Stimulated activated memory B cell treated with anti-CD40 and anti-IgM and Interleukin-4, amounts not matched to agents 10 μg/mL and 1 μg/mL and 100 μg/mL, for 72 hours (primary cell): ENCODE data around the gene CTAGE9.
"Not testable (repeated sequence)": the region's sequence is repeated elsewhere in the genome, so short reads cannot be mapped to it uniquely, and the experiment has no call there.

Experiments used
- ATAC-seq: fragments of 150-1000 bp; cut with Tn5 transposase; 2 replicates; pipeline ENCODE4 v1.10.0; 2021
- H3K27ac Mint-ChIP-seq: one replicate; pipeline ENCODE4 v1.8.0; 2022; ENCODE audit warnings: mild to moderate bottlenecking, mixed read lengths
- H3K27me3 Mint-ChIP-seq: one replicate; pipeline ENCODE4 v1.8.0; 2022; ENCODE audit warnings: mixed read lengths
- H3K36me3 Mint-ChIP-seq: one replicate; pipeline ENCODE4 v1.8.0; 2022; ENCODE audit warnings: mixed read lengths
- H3K4me1 Mint-ChIP-seq: one replicate; pipeline ENCODE4 v1.8.0; 2022; ENCODE audit warnings: mixed read lengths
- H3K4me3 Mint-ChIP-seq: one replicate; pipeline ENCODE4 v1.8.0; 2022; ENCODE audit warnings: mild to moderate bottlenecking, moderate library complexity, mixed read lengths
- H3K9me3 Mint-ChIP-seq: one replicate; pipeline ENCODE4 v1.8.0; 2022; ENCODE audit warnings: mixed read lengths

The CTAGE9 gene

GRCh38 chr6:131739136-131739535, 28.3 kb upstream of the CTAGE9 start:
- H3K27me3 Mint-ChIP-seq, result peaks cover 8% of the 10 kb centered on the region
- no peaks in the 10 kb centered on the region for H3K9me3 Mint-ChIP-seq
- no peaks in the 10 kb centered on the region for H3K36me3 Mint-ChIP-seq
- ATAC-seq, result no peak
- no peak overlapping the region for H3K4me3 Mint-ChIP-seq
- no peak overlapping the region for H3K27ac Mint-ChIP-seq
- H3K4me1 Mint-ChIP-seq, result peaks cover 16% of the 10 kb centered on the region

DNA sequence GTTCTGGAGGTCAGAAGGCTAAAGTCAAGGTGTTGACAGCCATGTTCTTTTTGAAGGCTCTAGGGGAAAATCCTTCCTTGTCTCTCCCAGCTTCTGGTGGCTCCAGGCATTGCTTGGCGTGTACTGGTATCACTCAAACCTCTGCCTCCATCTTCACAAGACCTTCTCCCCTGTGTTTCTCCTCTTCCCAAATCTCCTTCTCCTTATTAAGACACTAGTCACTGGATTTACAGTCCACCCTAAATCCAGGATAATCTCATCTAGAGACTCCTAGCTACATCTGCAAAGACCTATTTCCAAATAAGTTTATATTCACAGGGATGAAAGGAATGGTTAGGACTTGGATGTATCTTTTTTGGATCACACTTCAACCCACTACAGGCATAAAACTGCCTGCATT, 26.0 kb upstream of the CTAGE9 start:
- Mint-ChIP-seq H3K4me3 (no peak overlapping the region), H3K4me1 (peaks cover 7% of the 10 kb centered on the region), H3K9me3 (no peaks in the 10 kb centered on the region), H3K27ac (no peak overlapping the region), H3K36me3 (no peaks in the 10 kb centered on the region), H3K27me3 (peaks cover under 1% of the 10 kb centered on the region)
- ATAC-seq, result no peak

DNA sequence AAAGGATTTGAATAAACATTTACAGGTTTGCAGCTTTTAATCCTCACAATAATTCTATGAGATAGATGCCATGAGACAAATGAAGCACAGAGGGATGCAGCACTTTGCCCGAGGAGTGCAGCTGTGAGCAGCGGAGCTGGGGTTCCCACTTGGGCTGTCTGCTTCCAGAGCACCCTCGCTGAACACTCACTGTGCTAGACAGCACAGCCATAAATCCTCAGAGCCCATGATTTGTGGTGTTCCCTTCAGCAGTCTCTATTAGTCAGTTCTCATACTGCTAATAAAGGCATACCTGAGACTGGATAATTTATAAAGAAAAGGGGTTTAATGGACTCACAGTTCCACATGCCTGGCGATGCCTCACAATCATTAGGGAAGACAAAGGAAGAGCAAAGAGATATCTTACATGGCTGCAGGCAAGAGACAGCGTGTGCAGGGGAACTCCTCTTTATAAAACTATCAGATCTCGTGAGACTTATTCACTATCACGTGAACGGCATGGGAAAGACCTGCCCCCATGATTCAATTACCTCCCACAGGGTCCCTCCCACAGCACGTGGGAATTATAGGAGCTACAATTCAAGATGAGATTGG, 25.3 kb upstream of the CTAGE9 start:
- peaks cover under 1% of the 10 kb centered on the region for H3K36me3 Mint-ChIP-seq
- no peak overlapping the region for H3K4me3 Mint-ChIP-seq
- no peak for ATAC-seq
- peaks cover 8% of the 10 kb centered on the region for H3K27me3 Mint-ChIP-seq
- H3K4me1 Mint-ChIP-seq, result no peaks in the 10 kb centered on the region
- no peaks in the 10 kb centered on the region for H3K9me3 Mint-ChIP-seq
- no peak overlapping the region for H3K27ac Mint-ChIP-seq

DNA sequence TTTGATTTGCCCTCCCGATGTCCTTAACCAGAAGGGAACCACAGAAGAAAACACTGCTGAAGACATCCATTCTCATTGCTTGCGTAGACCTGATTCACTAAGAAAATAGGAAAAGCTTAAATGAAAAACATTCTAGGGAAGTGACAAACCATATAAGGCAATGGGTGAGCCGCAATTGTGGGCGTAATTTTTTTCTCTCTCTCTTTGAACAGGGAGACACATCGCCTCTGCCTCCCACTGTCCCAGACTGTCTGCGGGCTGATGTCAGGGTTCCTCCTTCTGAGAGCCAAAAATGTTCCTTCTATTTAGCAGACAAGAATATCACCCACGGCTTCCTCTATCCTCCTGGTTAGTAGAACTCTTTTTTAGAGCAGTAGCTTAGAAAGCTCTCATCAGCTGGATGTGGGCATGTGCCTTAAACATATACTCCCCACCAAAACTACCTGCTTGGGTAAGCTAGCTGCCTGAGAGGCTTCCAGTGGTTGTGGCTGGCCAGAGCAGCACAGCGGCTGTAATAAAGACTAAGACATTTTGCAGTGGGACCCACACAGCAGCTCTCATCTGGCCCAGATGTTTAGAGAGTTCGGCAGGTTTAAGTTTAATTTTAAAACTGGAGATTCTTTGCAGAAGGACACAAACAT, 22.7 kb upstream of the CTAGE9 start:
- H3K4me3 Mint-ChIP-seq, result no peak overlapping the region
- peaks cover 4% of the 10 kb centered on the region for H3K36me3 Mint-ChIP-seq
- H3K27ac Mint-ChIP-seq, result no peak overlapping the region
- no peaks in the 10 kb centered on the region for H3K9me3 Mint-ChIP-seq
- no peak for ATAC-seq
- H3K4me1 Mint-ChIP-seq, result no peaks in the 10 kb centered on the region
- peaks cover 14% of the 10 kb centered on the region for H3K27me3 Mint-ChIP-seq

DNA sequence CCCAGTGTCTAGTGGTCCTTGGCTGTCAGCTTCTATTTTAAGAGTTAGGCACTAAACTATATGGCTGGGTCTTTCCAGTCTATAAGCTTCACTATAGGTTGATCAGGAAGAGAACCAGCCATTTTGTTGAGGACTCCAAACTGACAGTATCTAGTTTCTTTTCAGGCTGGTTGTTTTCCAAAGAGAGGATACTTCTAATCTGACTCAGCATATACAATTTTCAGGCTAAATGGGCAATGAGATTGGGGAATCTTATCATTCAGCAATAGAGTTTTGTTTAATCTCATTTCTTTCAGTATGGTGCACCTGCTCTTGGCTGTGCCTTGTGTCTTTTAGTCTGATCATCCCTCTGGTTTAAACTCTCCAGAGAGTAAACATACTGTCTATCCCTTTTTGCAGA, 20.4 kb upstream of the CTAGE9 start:
- H3K9me3 Mint-ChIP-seq, result no peaks in the 10 kb centered on the region
- peaks cover 14% of the 10 kb centered on the region for H3K27me3 Mint-ChIP-seq
- no peak overlapping the region for H3K27ac Mint-ChIP-seq
- peaks cover 4% of the 10 kb centered on the region for H3K36me3 Mint-ChIP-seq
- no peak overlapping the region for H3K4me3 Mint-ChIP-seq
- no peaks in the 10 kb centered on the region for H3K4me1 Mint-ChIP-seq
- ATAC-seq, result no peak

GRCh38 chr6:131730264-131730663, 19.4 kb upstream of the CTAGE9 start:
- peaks cover 14% of the 10 kb centered on the region for H3K27me3 Mint-ChIP-seq
- no peaks in the 10 kb centered on the region for H3K9me3 Mint-ChIP-seq
- no peak for ATAC-seq
- H3K4me1 Mint-ChIP-seq, result no peaks in the 10 kb centered on the region
- H3K36me3 Mint-ChIP-seq, result peaks cover 4% of the 10 kb centered on the region
- H3K4me3 Mint-ChIP-seq, result no peak overlapping the region
- no peak overlapping the region for H3K27ac Mint-ChIP-seq

DNA sequence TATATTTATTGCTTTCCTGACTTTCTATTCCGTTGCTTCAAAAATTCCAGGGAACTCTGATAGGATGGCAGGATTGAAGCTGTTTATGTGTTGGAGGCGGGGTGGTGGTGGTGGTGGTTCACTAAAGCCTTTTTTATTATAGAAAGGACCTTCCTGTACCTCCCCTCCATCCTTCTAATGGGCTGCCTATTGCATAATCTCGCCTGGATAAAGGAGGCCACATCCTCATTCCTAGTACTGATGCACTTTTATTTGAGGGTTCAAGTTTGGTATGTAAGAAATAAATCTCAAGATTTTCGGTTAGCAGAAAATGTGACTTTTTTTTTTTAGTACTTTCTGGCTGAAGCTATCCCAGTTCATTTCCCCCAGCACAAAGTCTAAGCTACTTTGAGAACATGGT, 18.7 kb upstream of the CTAGE9 start:
- Mint-ChIP-seq H3K4me3 (no peak overlapping the region), H3K27me3 (peaks cover 14% of the 10 kb centered on the region), H3K27ac (no peak overlapping the region), H3K9me3 (no peaks in the 10 kb centered on the region), H3K36me3 (peaks cover 4% of the 10 kb centered on the region), H3K4me1 (no peaks in the 10 kb centered on the region)
- ATAC-seq, result no peak

- peaks cover 4% of the 10 kb centered on the region for H3K36me3 Mint-ChIP-seq
- H3K27ac Mint-ChIP-seq, result no peak overlapping the region
- H3K9me3 Mint-ChIP-seq, result no peaks in the 10 kb centered on the region
- H3K4me1 Mint-ChIP-seq, result no peaks in the 10 kb centered on the region
- H3K4me3 Mint-ChIP-seq, result no peak overlapping the region
- H3K27me3 Mint-ChIP-seq, result peaks cover 14% of the 10 kb centered on the region
- ATAC-seq, result no peak
These were observed 17.6 kb upstream of the CTAGE9 start for GRCh38 chr6:131728296-131728939.

DNA sequence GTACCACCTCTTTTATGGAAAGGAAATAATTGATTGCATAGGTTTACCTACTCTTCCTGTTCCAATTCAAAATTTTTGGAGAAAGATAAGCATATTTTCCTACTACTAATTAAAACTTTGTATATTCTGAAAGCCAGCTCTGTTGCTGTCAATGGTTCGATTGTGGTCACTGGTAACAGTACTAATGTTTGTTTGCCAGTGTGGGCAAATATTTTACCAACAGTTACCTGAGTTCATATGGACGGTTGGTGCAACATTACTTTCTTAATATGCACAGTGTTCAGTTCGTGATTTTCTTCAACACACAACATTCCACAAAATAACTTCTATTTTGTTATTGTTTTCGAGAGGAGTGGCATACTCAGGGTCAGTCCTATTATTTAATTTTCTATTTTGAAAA, 17.1 kb upstream of the CTAGE9 start:
- no peaks in the 10 kb centered on the region for H3K9me3 Mint-ChIP-seq
- peaks cover 14% of the 10 kb centered on the region for H3K27me3 Mint-ChIP-seq
- peaks cover 4% of the 10 kb centered on the region for H3K36me3 Mint-ChIP-seq
- H3K27ac Mint-ChIP-seq, result no peak overlapping the region
- H3K4me1 Mint-ChIP-seq, result no peaks in the 10 kb centered on the region
- no peak for ATAC-seq
- no peak overlapping the region for H3K4me3 Mint-ChIP-seq

- Mint-ChIP-seq H3K36me3 (peaks cover 4% of the 10 kb centered on the region), H3K4me3 (no peak overlapping the region), H3K9me3 (no peaks in the 10 kb centered on the region), H3K27me3 (peaks cover 14% of the 10 kb centered on the region), H3K4me1 (no peaks in the 10 kb centered on the region), H3K27ac (no peak overlapping the region)
- no peak for ATAC-seq
These were observed 16.6 kb upstream of the CTAGE9 start for GRCh38 chr6:131727467-131727866.

DNA sequence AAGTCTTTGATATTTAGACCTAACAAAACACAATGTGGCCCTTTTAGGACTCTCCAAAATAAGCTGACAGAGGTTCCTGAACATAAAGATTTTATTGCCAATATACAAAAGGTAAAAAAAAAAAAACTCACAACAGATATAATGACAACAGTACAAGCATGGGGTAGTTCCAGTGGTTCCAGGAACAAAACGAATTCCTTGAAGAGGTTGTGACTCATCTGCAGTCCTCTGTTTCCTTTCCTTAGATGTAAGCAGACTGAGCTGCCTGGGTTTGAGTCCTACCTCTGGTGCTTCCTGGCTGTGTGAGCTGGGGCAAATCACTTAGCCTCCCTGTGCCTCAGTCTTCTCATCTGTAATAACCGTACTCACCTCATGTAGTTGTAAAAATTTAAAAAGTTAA, 13.3 kb upstream of the CTAGE9 start:
- Mint-ChIP-seq H3K27ac (no peak overlapping the region), H3K4me1 (no peaks in the 10 kb centered on the region), H3K36me3 (no peaks in the 10 kb centered on the region), H3K27me3 (no peaks in the 10 kb centered on the region), H3K9me3 (no peaks in the 10 kb centered on the region), H3K4me3 (no peak overlapping the region)
- ATAC-seq, result no peak

- Mint-ChIP-seq H3K4me3 (no peak overlapping the region), H3K27me3 (no peaks in the 10 kb centered on the region), H3K9me3 (no peaks in the 10 kb centered on the region), H3K36me3 (no peaks in the 10 kb centered on the region), H3K4me1 (no peaks in the 10 kb centered on the region), H3K27ac (no peak overlapping the region)
- no peak for ATAC-seq
These were observed 10.3 kb upstream of the CTAGE9 start for GRCh38 chr6:131721161-131721560.

DNA sequence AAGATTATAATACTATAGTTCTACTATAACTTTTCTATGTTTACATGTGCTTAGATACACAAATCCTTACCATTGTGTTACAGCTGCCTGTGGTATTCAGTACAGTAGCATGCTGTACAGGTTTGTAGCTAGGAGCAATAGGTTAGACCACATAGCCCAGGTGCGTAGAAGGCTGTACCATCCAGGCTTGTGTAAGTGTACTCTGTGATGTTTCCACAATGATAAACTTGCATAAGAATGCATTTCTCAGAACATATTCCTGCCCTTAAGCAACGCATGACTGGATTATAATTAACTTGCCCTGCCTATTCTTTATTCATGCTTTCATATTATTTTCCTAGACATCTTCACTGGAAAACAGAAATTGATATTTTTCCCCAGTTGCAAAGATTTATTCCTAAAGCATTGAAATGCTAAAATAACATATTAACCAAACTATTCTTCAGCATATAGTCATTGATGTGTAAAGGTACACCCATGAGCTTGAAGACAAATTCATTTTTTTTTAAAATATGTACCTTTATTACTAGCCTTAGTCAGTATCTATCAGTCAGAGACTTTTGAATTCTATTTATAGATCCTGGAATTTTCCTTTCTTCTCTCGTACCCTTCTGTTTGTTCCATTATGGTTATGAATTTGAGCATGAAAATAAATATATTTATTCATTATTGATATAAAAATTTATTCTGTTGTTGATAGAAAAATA, 7.2 kb upstream of the CTAGE9 start:
- no peaks in the 10 kb centered on the region for H3K36me3 Mint-ChIP-seq
- H3K4me1 Mint-ChIP-seq, result no peaks in the 10 kb centered on the region
- H3K27ac Mint-ChIP-seq, result no peak overlapping the region
- no peaks in the 10 kb centered on the region for H3K9me3 Mint-ChIP-seq
- no peak for ATAC-seq
- H3K4me3 Mint-ChIP-seq, result no peak overlapping the region
- no peaks in the 10 kb centered on the region for H3K27me3 Mint-ChIP-seq

DNA sequence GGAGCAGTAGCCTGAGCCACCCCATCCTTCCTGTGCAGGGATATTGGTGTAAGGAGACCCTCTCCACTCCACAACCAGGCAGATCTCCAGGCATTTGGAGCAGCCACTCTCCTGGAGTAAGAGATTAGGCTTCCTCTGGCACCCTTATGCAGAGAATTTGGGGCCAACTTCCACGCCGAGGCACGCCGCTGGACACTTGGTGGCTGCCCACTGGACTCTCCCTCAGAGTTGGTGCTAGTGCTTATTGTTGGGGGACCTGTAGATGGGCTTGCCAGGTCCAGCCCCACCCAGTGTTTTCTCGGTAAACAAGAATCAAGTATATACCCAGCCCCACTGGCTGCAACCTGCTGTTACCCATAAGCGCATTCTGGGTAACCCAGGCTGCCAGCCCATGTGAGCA, 4.8 kb upstream of the CTAGE9 start:
- not testable (repeated sequence) for H3K36me3 Mint-ChIP-seq, H3K4me3 Mint-ChIP-seq, H3K27ac Mint-ChIP-seq, H3K9me3 Mint-ChIP-seq, H3K27me3 Mint-ChIP-seq, H3K4me1 Mint-ChIP-seq
- peak; percentile 56 for ATAC-seq

GRCh38 chr6:131703905-131704304, 6.9 kb downstream of the CTAGE9 start:
- H3K27me3 Mint-ChIP-seq, H3K27ac Mint-ChIP-seq: not testable (repeated sequence)

GRCh38 chr6:131700851-131701250, 10.0 kb downstream of the CTAGE9 start:
- H3K9me3 Mint-ChIP-seq, ATAC-seq, H3K27me3 Mint-ChIP-seq, H3K27ac Mint-ChIP-seq, H3K4me3 Mint-ChIP-seq, H3K36me3 Mint-ChIP-seq, H3K4me1 Mint-ChIP-seq: not testable (repeated sequence)

More at GRCh38 chr6:131703905-131704304, 6.9 kb downstream of the CTAGE9 start:
- H3K4me1 Mint-ChIP-seq, H3K36me3 Mint-ChIP-seq, ATAC-seq, H3K4me3 Mint-ChIP-seq, H3K9me3 Mint-ChIP-seq: not testable (repeated sequence)
